GM19193 (cell line): ENCODE data around the gene ESYT2.

ENCODE experiments used
- POLR2A ChIP-seq: IDR thresholded peaks from 4 replicates; pipeline ENCODE4 v1.6.1; 2011; ENCODE audit not compliant: insufficient read depth, insufficient read length; ENCODE audit errors: extremely low read depth

ESYT2 gene

GRCh38 chr7:158702944-158703343, 126.4 kb downstream of the ESYT2 start:
- TF ChIP-seq POLR2A: no peak

GRCh38 chr7:158702196-158702595, 127.1 kb downstream of the ESYT2 start:
- no peak for TF ChIP-seq POLR2A

GRCh38 chr7:158700008-158700407, 129.3 kb downstream of the ESYT2 start:
- TF ChIP-seq POLR2A: no peak

- no peak for TF ChIP-seq POLR2A
Measured at GRCh38 chr7:158699341-158699740, 130.0 kb downstream of the ESYT2 start.

- no peak for TF ChIP-seq POLR2A
Measured at GRCh38 chr7:158698657-158699195, 130.6 kb downstream of the ESYT2 start.

- TF ChIP-seq POLR2A: no peak
Measured at GRCh38 chr7:158695726-158696452, 133.4 kb downstream of the ESYT2 start.

- no peak for TF ChIP-seq POLR2A
Measured at GRCh38 chr7:158695056-158695455, 134.3 kb downstream of the ESYT2 start.

GRCh38 chr7:158694650-158695049, 134.7 kb downstream of the ESYT2 start:
- no peak for TF ChIP-seq POLR2A

GRCh38 chr7:158689488-158689887, 139.8 kb downstream of the ESYT2 start:
- no peak for TF ChIP-seq POLR2A

- TF ChIP-seq POLR2A: no peak
Measured at GRCh38 chr7:158687406-158687805, 141.9 kb downstream of the ESYT2 start.

- TF ChIP-seq POLR2A: no peak
Measured at GRCh38 chr7:158685693-158686092, 143.6 kb downstream of the ESYT2 start.

- TF ChIP-seq POLR2A: no peak
Measured at GRCh38 chr7:158684329-158684728, 145.0 kb downstream of the ESYT2 start.

- no peak for TF ChIP-seq POLR2A
Measured at GRCh38 chr7:158683541-158683940, 145.8 kb downstream of the ESYT2 start.

GRCh38 chr7:158682456-158682855, 146.9 kb downstream of the ESYT2 start:
- TF ChIP-seq POLR2A: no peak
